HG03439 (cell line): Measurements from ENCODE around the gene SH3BP1.

Experiments
- ATAC-seq: cut with Tn5 transposase; IDR thresholded peaks from one replicate; pipeline ENCODE4 v1.9.1; 2021; ENCODE audit warnings: mild to moderate bottlenecking, moderate library complexity; ENCODE audit not compliant: unreplicated experiment

Gene SH3BP1

DNA sequence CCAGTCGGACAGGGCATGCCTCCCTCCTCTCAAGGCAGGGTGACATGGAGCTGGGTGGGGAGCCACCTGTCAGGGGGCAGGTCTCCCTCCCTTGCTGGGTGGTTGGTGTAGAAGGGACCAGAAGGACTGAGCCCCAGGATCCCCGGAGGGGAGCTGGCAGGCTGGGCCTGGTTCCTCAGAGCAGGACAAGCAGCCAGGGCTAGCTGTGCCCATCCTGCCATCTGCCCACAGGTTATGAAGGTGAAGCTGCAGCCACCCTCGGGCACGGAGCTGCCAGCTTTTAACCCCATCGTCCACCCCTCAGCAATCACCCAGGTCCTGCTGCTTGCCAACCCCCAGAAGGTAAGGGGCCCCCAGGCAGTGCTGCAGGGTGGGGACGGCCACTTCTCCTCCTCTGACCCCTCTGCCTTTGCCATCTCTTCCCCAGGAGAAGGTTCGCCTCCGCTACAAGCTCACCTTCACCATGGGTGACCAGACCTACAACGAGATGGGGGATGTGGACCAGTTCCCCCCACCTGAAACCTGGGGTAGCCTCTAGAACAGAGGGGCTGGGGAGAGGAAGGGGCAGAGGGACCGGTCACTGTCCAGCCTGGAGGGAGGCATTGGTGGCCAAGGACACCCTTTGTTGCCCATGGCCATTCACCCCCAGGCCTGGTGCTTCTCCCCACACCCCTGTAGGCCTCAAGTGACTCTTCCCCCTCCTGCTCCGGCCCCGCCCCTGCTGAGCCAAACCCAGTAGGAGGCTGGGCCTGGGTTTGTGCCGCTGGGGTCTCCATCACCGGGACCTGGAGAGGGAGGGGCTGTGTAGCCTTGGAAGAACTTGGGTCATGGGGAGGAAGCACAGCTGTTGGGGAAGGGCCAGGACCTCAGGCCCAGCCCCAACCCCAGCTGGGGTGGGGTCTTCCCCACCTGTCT is 7.0 kb upstream of the SH3BP1 start:
- peak; percentile 4 for ATAC-seq

DNA sequence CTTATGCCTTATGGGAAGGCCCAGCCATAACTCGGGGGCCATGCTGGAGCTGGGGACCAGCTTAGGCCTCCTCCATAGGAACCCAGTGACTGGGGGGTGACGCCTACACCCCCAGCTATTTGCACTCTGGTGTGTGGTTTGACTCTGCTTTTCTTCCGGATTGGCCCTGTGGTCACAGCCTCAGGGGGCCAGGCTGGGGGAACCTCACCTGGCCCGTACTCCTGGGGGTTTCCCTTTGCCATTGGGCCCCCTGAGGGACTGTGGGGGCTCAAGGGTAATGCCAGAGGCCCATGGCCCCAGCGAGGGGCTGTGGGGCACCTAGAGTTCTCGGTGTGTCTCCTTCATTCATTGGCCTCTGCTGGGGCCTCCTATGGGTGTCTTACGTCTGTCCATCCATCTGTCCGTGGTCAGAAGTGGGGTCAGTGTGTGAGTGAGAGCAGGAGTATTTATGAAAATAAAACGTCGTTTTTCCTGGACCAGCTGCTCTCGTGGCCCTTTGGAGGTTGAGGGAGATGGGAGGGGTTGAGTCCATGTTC is 6.3 kb upstream of the SH3BP1 start:
- ATAC-seq = peak; percentile 48

DNA sequence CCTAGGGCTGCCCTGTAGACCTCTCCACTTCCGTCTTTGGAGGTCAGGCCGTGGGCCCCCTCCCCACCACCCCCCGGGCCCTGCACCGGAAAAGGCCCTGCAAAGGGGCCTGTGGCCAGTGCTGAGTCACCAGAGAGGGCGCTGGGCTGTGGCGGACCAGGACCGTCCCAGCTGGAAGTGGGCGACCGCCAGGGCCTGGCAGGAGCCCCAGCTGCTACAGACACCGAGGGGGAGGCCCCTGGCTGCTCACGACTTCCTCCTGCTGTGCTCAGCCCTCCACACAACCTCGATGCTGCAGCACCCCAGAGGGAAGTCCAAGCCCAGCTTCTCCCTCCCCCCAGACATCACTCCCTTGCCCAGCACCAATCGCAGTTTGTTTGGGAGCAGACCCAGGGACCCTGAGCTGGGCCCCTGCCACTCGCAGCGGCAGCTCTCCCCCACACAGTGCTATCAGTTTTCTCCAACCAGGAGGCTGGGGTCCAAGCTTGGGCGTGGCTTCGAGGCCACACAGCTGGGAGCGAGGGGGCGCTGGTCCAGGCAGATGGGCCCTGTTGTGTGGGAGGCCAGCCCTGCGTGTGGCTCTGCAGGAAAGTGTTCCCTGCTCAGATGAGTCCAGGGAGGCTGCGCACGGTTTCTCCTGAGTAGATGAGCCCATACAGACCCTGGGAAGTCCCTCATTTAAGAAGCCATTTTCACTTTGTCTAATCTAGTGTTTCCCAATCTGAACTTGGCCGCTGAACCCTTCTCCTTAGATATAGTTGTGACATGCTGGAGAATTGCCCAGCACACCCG is 5.6 kb upstream of the SH3BP1 start:
- ATAC-seq = peak; percentile 47

DNA sequence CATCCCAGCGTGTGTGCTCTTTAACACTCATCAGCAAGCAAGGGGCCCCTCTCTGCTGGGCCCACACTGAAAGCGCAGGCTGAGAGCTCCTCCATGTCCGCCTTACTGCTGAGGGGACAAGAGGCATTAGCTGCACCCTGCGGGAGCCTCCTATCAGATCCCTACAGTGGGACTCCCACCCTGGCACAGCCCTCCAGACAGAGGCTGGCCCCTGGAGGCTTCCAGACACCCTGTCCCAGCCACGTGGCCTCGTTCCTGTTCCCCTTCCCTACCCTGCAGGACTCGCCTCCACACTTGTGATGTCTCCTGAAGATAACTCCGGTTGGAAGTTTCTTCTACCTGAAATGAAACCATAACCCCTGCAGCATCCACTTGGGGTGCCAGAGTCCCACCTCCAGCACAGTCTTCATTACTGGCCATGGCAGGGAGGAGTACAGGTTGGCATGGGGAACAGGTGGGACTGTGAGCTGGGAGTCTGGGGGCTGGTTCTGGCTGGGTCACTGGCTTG is 5.0 kb upstream of the SH3BP1 start:
- no peak for ATAC-seq

DNA sequence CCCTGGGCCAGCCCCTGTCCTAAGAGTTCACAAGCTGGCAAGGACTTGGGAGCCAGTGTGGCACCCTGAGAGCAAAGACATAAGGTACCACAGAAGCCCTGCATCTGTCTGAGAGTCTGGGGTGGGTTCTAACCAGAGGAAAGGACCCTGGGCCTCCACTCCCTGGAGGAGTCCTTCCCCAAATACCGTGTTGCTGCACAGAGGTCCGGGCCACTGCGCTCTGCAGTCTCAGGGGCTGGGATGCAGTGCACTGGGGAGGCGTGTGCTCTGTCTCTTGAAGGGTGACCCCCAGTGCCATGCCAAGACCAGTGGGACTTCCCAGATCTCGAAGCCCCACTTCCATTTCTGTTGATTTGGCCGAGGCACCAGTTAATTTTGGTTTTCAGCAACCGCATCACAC is 4.3 kb upstream of the SH3BP1 start:
- no peak for ATAC-seq

DNA sequence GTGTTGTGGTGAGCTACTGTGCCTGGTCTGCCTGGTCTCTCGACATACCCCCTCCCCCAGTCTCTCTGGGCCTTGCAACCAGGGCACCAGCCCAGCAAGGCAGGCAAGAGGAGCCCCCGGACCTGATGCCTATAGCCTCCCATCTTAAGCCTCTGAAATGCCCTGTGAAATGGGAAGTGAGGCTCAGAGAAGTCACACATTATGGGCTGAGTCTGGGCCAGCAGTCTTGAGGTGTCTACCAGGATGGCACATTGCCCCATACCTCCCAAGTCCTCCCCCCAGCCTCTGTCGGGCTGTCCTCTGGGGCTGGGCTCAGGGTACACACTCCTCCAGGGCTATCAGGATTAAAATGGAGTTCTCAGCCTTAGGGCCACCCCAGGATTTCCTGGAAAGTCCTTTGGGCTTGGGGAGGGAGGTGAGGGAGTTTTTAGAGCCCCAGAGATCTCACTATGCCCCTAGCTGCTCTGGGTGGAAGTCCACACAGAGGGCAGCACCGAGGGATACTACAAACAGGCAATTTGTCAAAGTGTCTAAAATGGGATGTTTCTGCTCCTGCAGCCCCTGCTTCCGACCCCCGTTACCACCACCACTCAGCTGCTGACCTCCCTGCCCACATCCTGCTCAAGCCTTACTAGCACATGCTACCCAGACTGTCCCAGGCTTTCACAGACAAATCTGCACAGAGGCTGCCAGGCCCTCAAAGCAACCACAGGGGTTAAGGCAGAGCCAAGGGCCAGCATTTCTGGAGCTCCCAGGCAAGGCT is 3.1 kb upstream of the SH3BP1 start:
- no peak for ATAC-seq

DNA sequence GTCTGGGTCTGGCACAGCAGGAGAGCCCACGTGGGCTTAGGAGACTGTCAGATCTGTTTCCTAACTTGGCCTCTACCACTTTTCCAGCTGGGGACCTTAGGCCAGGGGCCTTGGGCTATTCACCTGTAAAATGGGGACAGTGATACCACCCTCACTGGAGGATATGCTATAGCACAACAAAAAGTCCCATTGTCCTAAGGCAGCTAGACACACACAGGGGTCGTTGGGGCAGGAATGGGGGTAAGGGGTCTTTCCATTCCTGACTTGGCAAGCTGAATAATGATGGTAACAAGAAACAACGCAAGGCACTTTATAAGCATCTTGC is 2.6 kb upstream of the SH3BP1 start:
- no peak for ATAC-seq

DNA sequence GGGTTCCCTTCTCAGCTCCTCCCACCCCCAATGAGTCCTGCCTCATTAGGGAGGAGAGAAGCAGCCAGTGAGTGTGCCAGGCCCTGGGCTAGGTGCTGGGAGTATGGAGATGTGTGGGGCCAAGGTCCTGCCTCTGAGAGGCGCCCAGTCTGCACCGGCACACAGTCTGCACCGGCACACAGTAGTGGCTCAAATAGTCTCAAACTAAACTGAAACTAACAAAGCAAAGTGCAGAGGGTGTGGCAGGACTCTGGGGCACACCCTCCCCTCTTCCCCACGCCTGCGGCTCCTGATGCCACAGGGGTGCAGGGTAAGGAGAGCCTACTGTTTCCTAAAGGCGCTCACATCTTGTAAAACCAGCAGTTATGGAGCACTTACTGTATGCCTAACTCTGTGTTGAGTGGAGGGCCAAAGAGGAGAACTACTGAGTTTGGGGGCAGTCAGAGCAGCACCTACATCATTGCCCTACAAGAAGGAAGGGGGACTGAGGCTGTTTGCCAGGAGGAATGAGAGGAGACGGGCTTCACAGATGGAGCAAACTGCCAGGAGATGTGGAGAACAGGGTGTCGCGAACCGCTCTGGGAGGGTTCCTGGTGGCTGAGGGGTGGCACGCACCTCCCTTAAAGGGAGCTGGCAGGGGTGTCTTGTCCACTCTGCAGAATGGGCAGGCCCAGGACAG is 939 bp upstream of the SH3BP1 start:
- ATAC-seq = no peak

DNA sequence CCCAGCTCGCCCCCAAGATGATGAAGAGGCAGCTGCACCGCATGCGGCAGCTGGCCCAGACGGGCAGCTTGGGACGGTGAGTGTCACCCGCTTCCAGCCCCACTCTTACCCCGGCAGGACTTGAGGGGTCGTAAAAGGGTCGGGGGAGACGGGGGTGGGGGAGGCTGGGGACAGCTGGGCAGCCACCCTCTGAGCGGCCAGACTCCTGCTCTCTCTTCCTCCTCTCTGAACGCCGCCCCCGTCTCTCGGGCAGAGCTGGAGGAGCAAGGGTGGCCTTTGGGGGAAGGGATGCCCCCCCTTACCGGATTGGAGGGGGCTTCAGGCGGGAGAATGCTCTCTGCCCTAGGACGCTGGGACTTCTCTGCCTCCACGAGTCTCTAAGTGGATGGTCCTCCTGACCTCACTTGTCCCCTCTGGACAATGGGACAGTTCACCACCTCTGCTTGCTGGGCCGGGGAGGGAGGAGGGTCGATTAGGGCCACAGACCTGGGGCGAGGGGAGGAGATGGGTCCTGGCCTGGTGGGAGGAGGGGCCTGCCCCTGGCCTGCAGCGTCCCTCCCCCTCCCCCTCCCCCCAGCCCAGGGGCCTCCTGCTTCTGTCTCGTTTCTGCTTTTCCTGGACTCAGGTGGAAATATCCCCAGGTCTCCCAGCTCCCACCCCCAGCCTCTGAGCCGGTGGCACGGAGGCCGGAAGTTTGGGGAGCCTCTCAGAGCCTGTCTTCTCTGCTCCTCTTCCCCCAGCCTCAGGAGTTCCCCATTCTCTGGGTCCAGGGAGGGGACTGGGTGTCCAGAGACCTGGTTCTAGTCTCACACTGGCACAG is 512 bp downstream of the SH3BP1 start:
- ATAC-seq = no peak

DNA sequence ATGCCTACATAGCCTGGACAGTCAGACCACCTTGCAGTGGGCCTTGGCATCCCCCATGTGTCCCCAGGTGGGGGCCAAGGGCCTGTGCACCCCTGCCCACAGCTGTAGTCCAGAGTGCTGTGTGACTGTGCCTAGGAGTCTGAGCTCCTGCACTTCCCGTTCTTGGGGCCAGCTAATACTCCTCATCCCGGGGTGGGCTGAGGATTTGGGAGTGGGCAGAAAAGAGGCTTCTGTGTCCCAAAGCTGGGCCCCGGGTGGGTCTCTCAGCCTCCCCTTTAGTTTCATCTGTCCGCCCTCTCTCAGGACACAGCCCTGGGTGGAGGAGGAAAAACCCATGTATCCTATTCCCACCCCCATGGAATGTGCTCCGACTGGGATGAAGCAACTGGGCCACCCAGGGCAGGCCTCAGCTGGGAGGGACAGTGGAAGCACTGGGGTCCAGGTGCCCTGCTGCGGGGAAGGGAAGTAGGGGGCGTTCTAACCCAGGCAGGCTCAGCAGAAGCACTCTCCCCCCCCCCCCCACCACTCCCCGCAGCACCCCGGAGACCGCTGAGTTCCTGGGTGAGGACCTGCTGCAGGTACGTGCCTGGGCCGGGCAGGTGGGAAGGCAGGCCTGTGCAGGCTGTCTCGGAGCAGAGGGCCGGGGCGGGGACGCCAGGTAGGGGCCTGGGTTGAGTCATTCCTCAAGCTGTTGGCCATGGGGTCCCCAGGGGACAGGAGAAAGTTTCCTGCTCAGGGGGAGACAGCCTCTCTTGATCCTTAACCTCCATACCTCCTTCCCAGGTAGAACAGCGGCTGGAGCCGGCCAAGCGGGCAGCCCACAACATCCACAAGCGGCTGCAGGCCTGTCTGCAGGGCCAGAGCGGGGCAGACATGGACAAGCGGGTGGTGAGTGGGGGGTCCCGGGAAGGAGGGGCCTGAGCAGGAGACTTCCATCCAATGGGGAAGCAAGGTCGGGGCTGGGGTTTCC is 1.4 kb downstream of the SH3BP1 start:
- ATAC-seq = no peak

DNA sequence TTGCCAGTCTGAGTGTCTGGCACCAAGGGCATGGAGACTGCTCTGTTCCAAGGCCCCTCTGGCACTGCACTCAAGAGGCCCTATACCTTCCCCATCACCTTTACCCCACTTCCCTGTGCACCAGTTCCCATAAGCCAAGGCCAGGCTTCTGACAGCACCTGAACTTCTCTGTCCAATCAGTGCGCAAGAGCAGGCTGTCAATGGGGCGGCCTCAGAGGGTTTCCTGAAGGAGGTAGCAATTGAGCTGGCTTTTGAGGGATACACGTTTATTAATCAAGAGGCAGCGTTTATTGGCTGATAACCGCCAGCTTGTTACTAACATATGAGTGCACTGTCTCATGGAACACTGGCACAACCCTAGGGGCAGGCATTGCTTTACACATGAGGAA is 2.1 kb downstream of the SH3BP1 start:
- no peak for ATAC-seq

DNA sequence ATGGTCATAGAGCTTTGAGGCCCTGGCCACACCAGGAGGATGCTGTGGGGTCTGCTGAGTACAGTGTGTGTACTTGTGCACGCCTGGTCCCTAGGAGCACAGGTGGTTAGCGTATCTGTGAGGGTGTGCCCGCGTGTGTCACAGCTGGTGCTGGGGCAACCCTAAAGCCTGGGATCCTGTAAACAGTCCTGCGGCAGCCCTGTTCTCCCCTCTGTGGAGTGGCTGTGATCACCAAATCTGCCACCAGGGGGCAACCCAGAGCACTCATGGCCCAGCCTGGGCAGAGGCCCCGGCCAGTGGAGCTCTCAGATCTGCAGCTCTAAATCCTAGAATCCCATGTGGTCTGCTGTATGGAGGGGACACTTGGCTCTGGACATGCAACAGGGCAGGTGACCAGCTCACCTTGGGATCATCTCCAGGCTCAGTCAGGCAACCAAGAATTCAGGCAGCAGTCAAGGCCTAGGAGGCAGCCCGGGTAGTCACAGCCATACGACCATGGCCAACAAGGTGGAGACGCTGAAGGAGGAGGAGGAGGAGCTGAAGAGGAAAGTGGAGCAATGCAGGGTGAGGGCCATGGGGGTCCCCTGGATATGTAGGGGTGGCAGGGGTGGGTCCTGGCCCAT is 3.9 kb downstream of the SH3BP1 start:
- peak; percentile 52 for ATAC-seq

DNA sequence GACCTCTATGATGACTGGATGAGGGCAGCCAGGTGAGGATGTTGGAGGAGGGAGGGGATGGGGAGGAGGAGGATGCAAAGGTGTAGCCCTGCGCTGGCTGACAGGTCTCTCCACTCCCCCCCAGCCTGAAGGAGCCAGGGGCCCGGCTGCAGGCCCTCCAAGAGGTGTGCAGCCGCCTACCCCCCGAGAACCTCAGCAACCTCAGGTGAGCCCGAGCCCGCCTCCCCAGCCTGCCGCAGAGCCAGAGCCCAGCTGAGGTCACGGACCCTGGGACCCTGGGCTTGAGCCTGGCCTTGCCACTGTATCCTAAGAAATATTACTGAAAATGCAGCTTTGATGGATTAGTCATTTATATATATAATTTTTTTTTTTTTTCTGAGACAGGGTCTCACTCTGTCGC is 7.8 kb downstream of the SH3BP1 start:
- ATAC-seq = no peak

DNA sequence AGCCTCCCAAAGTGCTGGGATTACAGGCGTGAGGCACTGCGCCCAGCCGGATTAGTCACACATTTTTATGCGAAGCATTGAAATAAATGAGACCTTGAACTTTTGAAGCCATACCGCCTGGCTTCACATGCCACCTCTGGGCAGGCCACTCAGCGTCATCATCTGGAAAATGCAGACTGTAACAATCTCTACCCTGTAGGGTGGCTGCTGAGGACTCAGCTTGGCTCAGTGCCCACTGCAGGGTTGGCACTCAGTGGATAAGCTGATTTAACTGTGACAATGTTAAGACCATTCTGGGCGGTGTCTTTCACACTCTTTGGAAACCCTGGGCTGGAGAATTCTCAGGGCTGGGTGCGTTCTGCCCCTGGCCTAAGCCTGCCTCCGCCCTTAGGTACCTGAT is 8.5 kb downstream of the SH3BP1 start:
- ATAC-seq = no peak

DNA sequence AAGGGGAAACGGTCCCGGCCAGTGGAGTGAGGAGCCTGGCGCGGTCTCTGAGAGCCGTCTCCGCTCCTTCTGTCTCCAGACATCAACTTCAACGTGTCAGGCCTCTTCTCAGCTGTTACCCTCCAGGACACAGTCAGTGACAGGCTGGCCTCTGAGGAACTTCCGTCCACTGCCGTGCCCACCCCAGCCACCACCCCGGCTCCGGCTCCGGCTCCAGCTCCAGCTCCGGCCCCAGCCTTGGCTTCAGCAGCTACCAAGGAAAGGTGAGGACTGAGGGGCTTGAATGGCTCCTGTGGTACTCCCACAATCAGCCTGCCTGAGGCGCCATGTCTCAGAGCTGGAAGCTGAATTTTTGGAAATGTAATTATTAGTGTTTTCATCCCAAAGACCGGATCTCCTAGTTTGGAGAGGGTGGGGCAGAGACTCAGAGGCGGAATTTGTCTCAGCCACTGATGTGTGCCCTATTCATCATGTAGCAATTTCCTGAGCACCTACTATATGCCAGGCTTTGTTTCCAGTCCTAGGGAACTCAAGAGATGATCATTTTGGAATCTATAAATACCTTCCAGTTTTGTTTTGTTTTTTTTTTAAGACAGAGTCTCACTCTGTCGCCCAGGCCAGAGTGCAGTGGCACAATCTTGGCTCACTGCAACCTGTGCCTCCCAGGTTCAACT is 11.1 kb downstream of the SH3BP1 start:
- no peak for ATAC-seq

DNA sequence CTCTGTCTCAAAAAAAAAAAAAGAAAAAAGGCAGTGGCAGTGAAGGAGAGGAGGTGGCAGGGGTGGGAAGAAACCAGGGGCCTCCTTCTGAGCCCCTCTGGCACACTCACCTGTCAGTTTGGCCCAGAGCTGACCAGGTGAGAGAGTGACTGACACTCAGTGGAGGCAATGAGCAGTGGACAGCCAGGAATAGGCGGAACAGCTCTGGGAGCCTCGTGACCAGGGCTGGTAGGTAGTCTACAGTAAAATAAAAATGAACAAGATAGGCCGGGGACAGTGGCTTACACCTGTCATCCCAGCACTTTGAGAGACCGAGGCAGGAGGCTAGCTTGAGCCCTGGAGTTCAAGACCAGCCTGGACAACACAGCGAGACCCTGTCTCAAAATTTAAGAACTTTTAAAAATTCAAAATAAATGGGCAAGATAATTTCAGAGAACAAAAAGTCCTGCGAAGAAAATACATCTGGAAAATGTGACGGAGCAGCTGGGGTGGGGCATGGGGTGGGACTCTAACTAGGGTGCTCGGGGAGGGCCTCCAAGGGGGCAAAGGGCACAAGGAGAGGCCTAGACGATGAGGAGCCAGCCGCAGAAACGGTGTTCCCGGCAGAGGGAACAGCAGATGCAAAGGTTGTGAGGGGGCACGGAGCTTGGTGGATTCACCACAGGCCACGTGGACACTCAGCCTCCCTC is 15.2 kb downstream of the SH3BP1 start:
- ATAC-seq = no peak

DNA sequence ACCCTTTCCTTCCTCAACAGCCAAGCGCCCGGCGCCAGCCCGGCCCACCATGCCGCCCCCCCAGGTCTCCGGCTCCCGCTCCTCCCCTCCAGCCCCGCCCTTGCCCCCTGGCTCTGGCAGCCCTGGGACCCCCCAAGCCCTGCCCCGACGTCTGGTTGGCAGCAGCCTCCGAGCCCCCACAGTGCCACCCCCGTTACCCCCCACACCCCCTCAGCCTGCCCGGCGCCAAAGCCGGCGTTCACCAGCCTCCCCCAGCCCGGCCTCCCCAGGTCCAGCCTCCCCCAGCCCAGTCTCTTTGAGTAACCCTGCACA is 15.7 kb downstream of the SH3BP1 start:
- ATAC-seq = no peak
